ENCODE results near the gene HLCS. TPM values are rescaled to one million over a fixed set of nuclear protein-coding genes. Genes with fewer than 3 reads are reported as not detected.

Gene HLCS
- total and polyA plus RNA-seq, 2 of the 4 experiments (the other 2 are of a cell fraction) = 10.6 to 21.0 TPM

DNA sequence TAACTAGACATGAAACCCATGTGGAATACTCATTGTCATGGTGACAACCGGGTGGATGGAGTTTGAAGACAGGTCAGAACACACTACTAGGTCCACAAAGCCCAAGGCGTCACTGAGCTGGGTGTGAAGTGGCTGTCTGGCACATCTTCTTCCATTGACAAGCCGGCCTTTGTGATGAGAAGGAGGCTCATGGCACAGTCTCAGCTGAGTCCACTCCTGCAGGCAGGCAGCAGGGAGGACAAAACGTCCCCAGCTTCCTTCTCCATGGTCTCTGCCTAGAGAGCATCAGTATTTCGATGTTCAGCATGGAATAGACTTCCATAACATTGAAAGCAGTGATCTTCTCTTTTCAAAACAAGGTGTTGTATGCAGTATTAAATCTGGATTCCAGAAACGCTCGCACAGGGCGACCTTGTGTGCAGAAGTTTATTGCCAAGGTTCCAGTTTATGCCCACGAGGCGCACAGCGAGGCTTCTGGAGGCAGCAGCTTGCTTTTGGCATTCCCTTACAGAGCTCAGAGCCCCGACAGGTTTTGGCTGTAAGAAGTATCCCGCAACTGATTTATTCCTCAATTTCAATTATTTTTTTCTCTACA, 163.3 kb downstream of the HLCS start:
- Histone ChIP-seq H2BK5ac (ENCODE audit: low read depth, low read length, poor library complexity, severe bottlenecking) (no peak overlapping the region), H3K56ac (ENCODE audit: extremely low read depth, insufficient read depth, low read length) (no peak overlapping the region), H4K8ac (ENCODE audit: low read depth in 2 of 2, low read length in 2 of 2) (no peak overlapping the region), H3K4me2 (ENCODE audit: low read depth, low read length) (no peak overlapping the region), H2AK9ac (replicated peaks; ENCODE audit: low read depth, low read length, poor library complexity) (peak overlapping the region; percentile 23), H2AFZ (replicated peaks; ENCODE audit: low read length, poor library complexity) (no peak overlapping the region), H3K9me3 (ENCODE audit: control insufficient read depth, insufficient read depth, low read length) (0 out of 2 replicates have a peak, but pooled peaks cover 3% of the 10 kb centered on the region), H3K4ac (ENCODE audit: low read depth, low read length) (0 out of 2 replicates have a peak overlapping the region, but pooled peaks have one; percentile 6), H2AK5ac (ENCODE audit: low read depth, low read length) (peak overlapping the region; percentile 67), H3K4me1 (ENCODE audit: control insufficient read depth, insufficient read depth, low read length) (peaks cover 11% of the 10 kb centered on the region), H3K36me3 (ENCODE audit: control insufficient read depth, insufficient read depth, low read length) (no peaks in the 10 kb centered on the region), H2BK120ac (ENCODE audit: low read depth, low read length) (no peak overlapping the region), H4K20me1 (ENCODE audit: insufficient read depth, low read length) (no peaks in the 10 kb centered on the region), H3K23ac (ENCODE audit: low read depth, low read length) (no peak overlapping the region), H3K79me1 (ENCODE audit: low read depth in 1 of 2, low read length in 2 of 2) (peaks cover 0 to 29% of the 10 kb centered on the region in 2 experiments; a peak in 2 of 4 replicates), H3K27ac (ENCODE audit: insufficient read depth, low read length) (no peak overlapping the region), H2BK20ac (ENCODE audit: low read depth, low read length) (no peak overlapping the region), H3K9me1 (ENCODE audit: insufficient read depth, low read length) (peaks cover 24% of the 10 kb centered on the region), H4K91ac (ENCODE audit: insufficient read depth, low read depth, low read length) (no peak overlapping the region), H3K9ac (ENCODE audit: low read depth, low read length) (no peak overlapping the region), H2BK15ac (ENCODE audit: low read depth, low read length) (no peak overlapping the region), H4K5ac (ENCODE audit: low read depth, low read length) (no peak overlapping the region), H3K27me3 (ENCODE audit: control insufficient read depth, insufficient read depth, low read length) (no peaks in the 10 kb centered on the region), H3K18ac (ENCODE audit: low read depth, low read length) (no peak overlapping the region), H3K14ac (replicated peaks; ENCODE audit: low read depth, low read length) (0 out of 2 replicates have a peak overlapping the region, but pooled peaks have one; percentile 16), H3K4me3 (ENCODE audit: insufficient read depth, low read depth, low read length) (no peak overlapping the region)
- no TSS peak for BruUV-seq (replicated peaks)
- TF ChIP-seq RAD21 (IDR thresholded peaks at IDR 0.05; ENCODE audit: low read length) = no peak
- no peak for TF ChIP-seq FOS (IDR thresholded peaks at IDR 0.05; ENCODE audit: low read depth, low read length)
- no peak for TF ChIP-seq POLR2A (IDR thresholded peaks at IDR 0.05; ENCODE audit: low read depth, low read length)
- TF ChIP-seq, protein P1, sequence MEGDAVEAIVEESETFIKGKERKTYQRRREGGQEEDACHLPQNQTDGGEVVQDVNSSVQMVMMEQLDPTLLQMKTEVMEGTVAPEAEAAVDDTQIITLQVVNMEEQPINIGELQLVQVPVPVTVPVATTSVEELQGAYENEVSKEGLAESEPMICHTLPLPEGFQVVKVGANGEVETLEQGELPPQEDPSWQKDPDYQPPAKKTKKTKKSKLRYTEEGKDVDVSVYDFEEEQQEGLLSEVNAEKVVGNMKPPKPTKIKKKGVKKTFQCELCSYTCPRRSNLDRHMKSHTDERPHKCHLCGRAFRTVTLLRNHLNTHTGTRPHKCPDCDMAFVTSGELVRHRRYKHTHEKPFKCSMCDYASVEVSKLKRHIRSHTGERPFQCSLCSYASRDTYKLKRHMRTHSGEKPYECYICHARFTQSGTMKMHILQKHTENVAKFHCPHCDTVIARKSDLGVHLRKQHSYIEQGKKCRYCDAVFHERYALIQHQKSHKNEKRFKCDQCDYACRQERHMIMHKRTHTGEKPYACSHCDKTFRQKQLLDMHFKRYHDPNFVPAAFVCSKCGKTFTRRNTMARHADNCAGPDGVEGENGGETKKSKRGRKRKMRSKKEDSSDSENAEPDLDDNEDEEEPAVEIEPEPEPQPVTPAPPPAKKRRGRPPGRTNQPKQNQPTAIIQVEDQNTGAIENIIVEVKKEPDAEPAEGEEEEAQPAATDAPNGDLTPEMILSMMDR (conservative IDR thresholded peaks at IDR 0.05; ENCODE audit: low read depth, low read length) = no peak
- TF ChIP-seq RCOR1 (IDR thresholded peaks at IDR 0.05; ENCODE audit: insufficient replicate concordance, low read length) = no peak
- no peak for TF ChIP-seq RFX5 (IDR thresholded peaks at IDR 0.05; ENCODE audit: low read depth, low read length)
- TF ChIP-seq CHD1 (IDR thresholded peaks at IDR 0.05; ENCODE audit: low read depth, low read length) = no peak
- TF ChIP-seq MAFK (IDR thresholded peaks at IDR 0.05; ENCODE audit: low read depth, low read length) = no peak
- TF ChIP-seq MXI1 (IDR thresholded peaks at IDR 0.05; ENCODE audit: borderline replicate concordance, low read depth, low read length) = no peak
- TF ChIP-seq CEBPB (IDR thresholded peaks at IDR 0.05; ENCODE audit: low read depth, low read length) = no peak
- TF ChIP-seq BHLHE40 (IDR thresholded peaks at IDR 0.05; ENCODE audit: low read depth, low read length) = no peak
- no peak for TF ChIP-seq NFE2L2 (IDR thresholded peaks at IDR 0.05; ENCODE audit: low read depth, low read length)
- TF ChIP-seq SMC3 (IDR thresholded peaks at IDR 0.05; ENCODE audit: low read depth, low read length) = no peak
- TF ChIP-seq, protein P2, sequence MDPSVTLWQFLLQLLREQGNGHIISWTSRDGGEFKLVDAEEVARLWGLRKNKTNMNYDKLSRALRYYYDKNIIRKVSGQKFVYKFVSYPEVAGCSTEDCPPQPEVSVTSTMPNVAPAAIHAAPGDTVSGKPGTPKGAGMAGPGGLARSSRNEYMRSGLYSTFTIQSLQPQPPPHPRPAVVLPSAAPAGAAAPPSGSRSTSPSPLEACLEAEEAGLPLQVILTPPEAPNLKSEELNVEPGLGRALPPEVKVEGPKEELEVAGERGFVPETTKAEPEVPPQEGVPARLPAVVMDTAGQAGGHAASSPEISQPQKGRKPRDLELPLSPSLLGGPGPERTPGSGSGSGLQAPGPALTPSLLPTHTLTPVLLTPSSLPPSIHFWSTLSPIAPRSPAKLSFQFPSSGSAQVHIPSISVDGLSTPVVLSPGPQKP (IDR thresholded peaks at IDR 0.05; ENCODE audit: borderline replicate concordance, low read depth, low read length) = no peak
- TF ChIP-seq MAZ (IDR thresholded peaks at IDR 0.05; ENCODE audit: borderline replicate concordance, low read depth, low read length) = no peak
- TF ChIP-seq, protein P3, sequence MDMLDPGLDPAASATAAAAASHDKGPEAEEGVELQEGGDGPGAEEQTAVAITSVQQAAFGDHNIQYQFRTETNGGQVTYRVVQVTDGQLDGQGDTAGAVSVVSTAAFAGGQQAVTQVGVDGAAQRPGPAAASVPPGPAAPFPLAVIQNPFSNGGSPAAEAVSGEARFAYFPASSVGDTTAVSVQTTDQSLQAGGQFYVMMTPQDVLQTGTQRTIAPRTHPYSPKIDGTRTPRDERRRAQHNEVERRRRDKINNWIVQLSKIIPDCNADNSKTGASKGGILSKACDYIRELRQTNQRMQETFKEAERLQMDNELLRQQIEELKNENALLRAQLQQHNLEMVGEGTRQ (IDR thresholded peaks at IDR 0.05; ENCODE audit: low read depth, low read length) = no peak
- in situ Hi-C loops (cut with MboI; ENCODE audit: low sequenced_read_pairs) (no loop called here), dilution Hi-C loops (cut with HindIII; ENCODE audit: low sequenced_read_pairs, unreplicated experiment) (no loop called here), intact Hi-C loops (cut with micrococcal nuclease) (no loop called here)
- WGBS, 2 experiments (ENCODE audit: extremely low coverage in 2 of 2, insufficient read length in 1 of 2) = 100% methylated on average over 2 of the region's 13 CpGs; no CpG with 5 or more reads in 1 of the 2 experiments
- POLR2A ChIA-PET (ENCODE audit: unreplicated experiment) = no interaction called here
- CTCF ChIA-PET = no interaction called here
- DNase-seq (no peak), ATAC-seq (ENCODE audit: low read depth) (no peak)

Data from IMR-90 (cell line).